GM21528 (cell line): ENCODE measurements around the gene KLC1.
A peak's percentile ranks its signal among the peaks of the same experiment; 100 is the strongest.
"Not testable (repeated sequence)": the region's sequence is repeated elsewhere in the genome, so short reads cannot be mapped to it uniquely, and the experiment has no call there.

Source experiments
- ATAC-seq: cut with Tn5 transposase; IDR thresholded peaks from one replicate; pipeline ENCODE4 v1.9.1; 2021; ENCODE audit warnings: mild to moderate bottlenecking, moderate library complexity; ENCODE audit not compliant: unreplicated experiment, low FRiP score

KLC1 gene

DNA sequence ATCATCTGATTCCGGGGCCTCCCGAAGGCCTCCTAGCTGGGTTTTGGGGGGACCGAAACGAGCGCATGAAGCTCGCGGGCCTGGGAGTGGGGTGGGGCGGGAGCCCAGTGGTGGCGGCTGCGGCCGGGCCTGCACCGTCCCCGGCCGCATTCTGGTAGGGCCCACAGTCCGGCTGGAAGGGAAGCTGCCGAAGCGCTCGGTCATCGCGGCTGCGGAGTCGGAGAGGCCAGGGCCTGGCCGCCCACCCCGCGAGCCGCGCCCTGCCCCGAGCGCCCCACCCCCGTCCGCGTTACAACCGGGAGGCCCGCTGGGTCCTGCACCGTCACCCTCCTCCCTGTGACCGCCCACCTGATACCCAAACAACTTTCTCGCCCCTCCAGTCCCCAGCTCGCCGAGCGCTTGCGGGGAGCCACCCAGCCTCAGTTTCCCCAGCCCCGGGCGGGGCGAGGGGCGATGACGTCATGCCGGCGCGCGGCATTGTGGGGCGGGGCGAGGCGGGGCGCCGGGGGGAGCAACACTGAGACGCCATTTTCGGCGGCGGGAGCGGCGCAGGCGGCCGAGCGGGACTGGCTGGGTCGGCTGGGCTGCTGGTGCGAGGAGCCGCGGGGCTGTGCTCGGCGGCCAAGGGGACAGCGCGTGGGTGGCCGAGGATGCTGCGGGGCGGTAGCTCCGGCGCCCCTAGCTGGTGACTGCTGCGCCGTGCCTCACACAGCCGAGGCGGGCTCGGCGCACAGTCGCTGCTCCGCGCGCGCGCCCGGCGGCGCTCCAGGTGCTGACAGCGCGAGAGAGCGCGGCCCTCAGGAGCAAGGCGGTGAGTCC, at the start of gene KLC1:
TSS of gene KLC1 (plus strand) at position 528 of the 819 bp plus-strand sequence. CDS start 25,354 bp downstream, outside the sequence.
- ATAC-seq, result peak; percentile 72

DNA sequence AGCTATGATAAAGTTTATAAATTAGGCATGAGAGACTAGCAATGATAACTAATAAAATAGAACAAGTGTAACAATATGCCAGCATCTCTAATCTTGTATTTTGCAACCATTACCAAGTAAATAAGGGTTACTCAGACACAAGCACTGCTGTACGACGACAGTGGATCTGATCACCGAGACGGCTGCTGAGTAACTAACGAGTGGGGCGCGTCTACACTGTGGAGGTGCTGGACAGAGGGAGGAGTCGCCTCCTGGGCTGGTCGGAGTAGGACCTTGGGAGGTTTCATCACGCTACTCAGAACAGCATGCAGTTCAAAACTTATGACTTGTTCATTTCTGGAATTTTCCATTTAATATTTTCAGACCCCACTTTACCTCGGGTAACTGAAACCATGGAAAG, 47.8 kb upstream of the KLC1 start:
- no peak for ATAC-seq

DNA sequence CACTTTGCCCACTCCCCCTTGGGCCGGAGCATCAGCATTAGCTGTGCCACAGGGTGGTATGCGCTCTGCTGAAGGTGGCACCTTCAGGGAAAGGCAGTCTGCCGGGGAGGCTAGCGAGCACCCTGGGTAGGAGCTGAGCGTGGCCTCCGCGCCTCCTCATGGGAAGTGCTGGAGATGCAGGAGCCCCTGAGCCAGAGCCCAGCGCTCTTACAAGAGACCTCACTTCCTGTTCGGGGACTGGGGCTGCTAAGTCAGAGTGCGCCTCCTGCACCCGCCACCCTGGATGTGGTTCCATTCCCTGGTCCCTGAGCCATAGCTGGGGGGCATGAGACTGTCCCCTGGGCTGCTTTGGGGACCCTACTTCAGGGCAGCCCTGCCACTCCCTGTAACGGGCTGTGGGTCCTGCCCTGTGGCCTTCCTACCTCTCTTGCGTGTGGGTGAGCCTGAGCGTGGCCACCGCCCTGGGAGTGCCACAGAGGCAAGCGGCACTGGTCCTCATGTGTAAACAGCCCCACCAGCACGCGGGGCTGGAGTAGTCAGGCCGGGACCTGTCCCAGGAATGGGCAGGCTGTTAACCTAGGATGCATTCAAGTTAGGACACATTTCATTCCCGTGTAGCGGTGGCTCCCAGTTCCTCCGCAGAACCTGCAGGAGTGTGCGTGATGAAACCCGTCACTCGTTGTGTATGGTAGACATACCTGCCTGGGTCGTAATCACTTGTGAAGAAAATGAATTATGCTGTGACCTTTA, 46.9 kb upstream of the KLC1 start:
- no peak for ATAC-seq

DNA sequence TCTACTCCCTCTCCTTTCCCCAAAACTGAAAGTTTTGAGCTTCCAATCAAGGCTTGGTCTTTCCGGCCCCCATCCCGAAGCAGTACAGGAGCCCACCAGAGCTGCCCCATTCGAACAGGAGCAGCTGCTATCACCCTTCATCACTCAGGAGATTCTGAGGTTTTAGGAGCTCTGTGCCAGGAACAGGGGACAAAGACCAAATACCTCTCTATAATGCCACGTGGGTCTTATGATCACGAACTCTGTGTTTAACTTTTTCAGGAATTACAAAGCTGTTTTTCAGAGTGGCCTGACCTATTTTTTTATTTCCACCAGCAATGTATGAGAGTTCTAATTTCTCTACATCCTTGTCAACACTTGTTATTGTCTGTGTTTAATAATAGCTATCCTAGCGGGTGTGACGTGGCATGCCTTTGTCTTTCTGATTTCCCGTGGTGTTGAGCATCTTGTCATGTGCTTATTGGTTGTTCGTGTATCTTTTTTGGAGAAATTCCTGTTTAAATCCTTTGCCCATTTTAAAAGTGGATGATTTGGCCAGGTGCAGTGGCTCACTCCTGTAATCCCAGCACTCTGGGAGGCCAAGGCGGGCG, 44.6 kb upstream of the KLC1 start:
- ATAC-seq, result no peak

DNA sequence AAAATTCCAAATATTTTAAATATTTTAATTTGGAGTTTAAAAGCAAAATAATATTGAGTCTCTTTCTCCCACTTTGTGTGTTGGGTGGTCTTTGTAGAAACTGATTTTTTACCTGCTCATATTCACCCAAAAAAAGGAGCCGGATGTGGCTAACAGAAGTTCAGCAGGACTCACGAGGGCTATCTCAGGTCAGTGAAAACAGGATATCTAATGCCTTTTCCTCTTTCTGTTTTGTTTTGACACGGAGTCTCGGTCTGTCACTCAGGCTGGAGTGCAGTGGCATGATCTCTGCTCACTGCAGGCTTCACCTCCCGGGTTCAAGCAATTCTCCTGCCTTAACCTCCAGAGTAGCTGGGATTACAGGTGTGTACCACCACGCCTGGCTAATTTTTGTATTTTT, 35.4 kb upstream of the KLC1 start:
- peak; percentile 80 for ATAC-seq

DNA sequence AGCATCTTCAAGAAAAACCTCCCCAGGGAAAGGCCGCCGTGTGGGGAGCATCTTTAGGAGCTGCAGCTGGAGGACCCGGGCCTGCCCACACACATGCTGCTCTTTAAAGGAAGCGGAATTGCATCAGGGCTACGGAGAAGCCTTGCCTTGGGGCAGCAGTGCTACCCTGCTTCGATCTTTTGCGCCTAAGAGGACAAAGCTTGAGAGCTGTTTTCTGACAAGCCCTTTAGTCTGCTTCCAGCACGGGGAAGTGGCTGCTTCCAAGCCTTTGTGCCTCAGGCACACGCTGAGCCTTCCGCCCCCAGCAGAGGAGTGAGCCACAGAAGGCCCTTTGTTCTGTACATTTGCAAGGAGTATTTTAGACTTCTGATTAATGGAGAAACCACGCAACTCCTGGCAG, 34.7 kb upstream of the KLC1 start:
- no peak for ATAC-seq

DNA sequence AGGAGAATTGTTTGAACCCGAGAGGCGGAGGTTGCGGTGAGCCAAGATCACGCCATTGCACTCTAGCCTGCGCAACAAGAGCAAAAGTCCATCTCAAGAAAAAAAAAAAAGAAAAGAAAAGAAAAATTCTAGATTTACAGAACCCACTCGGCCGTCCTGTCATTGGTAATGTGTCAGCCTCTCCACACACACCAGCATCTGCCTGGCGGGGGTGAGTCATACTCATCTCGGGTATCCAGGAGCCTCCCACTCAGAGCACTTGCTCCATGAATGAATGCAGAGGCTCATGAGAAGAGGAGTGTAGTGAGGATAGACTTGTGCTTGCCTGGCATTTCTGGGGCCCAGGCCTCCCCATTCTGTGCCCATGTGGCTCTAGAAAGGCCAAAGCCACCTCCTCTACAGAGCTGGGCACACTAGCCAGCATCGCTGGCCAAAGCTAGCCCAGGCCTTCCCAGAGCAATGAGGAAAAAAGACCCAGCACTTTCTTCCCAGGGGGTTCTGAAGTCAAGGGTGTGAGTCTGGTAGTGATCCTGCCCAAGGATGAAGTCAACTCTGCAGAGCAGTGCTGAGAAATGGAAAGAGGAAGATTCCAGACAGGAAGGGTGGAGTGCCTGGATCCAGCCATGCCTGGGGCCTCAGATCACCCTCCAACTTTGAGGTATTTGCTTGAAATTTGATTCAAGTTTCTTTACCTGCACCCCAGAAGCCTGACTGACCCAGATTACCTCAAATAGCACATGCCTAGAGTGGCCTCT, 31.2 kb upstream of the KLC1 start:
- ATAC-seq, result no peak

DNA sequence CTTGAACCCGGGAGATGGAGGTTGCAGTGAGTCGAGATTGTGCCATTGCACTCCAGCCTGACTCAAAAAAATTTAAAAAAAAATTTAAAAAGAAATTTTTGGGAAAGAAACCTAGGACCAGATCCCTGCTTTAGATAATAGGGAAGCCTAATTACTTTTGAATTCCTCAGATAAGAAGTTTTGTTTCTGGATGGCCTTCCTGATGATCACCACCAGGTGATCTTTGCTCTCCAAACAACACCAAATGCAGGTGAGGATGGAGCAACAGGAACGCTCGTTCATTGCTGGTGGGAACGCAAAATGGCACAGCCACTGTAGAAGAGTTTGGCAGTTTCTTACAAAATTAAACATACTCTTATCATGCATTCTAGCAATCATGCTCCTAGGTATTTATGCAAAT, 28.5 kb upstream of the KLC1 start:
- no peak for ATAC-seq

DNA sequence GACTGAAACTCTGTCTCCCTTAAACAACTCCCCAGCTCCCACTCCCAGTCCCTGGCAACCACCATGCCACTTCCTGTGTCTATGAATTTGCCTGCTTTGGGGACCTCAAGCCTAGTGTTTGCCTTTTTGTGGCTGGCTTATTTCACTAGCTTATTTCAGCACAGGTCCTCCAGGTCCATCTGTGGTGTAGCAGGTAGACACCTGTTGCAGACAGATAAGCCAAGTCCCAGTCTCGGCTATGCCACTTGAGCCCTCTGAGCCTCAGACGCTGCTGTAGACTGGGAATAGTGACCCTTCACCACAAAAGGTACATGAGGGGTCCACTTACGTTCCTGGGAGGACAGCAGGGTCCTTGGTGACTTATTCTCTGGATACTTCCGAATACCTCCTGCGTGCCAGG, 24.4 kb upstream of the KLC1 start:
- no peak for ATAC-seq

DNA sequence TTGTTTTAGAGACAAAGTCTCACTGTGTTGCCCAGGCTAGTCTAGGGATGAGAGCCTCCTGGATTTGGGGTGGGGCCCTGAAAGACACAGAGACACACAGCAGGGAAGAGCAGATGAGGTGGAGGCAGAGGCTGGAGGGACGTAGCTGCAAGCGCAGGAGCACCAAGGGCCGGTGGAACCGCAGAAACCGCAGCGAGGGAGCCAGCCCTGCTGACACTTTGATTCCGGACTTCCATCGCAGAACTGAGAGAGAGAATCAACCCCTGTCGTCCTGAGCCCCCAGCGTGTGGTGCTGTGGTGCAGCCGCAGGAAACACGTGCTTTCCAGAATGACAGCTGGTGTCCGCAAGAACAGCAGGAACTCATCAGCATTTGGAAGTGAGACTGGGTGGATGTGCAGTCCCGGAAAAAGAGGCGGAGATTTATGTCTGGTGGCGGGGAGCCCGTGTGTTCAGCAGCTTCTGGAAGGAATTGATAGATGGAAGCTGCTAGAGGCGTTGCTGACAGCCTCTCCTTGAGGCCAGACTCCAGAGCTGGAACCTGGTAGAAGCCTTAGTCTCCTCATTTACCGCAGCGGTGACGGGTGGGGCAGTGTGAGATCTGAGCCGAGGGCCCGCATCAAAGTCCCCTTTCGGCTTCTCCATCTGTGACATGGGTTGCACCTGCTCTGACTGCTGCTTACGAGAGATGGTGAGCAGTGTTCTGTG, 21.9 kb upstream of the KLC1 start:
- peak; percentile 79 for ATAC-seq

DNA sequence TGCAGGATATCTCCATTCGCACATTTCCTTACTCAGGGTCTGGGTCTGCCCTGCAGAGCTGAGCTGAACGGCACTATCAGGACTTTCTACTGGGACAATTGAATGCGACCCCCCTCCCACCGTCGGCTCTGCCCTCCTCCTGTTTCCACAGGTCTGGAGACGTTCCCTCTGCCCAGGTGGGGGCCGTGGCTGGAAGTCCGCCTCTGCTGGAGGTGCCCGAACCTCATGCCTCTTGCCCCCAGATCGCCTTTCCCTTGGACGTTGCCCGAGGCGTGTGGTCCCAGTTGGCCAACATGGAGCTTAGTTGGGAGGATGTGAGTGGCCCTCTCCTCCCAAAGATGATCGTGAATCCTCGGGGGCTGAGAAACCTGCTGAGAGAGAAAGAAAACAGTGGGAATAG, 21.2 kb upstream of the KLC1 start:
- ATAC-seq, result no peak

DNA sequence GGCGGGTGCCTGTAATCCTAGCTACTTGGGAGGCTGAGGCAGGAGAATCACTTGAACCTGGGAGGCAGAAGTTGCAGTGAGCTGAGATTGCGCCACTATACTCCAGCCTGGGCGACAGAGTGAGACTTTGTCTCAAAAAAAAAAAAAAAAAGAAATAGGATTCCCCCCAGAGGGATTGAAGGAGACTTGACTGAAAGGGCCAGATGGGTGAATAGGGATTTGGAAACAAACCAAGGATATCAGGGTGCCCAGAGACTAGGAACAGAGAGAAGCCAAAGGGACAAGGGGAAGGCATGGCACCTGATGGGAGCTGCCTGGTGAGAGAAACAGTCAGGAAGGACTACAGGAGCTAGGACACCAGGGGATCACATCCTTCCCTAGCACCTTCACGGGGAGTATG, 19.9 kb upstream of the KLC1 start:
- ATAC-seq, result not testable (repeated sequence)

DNA sequence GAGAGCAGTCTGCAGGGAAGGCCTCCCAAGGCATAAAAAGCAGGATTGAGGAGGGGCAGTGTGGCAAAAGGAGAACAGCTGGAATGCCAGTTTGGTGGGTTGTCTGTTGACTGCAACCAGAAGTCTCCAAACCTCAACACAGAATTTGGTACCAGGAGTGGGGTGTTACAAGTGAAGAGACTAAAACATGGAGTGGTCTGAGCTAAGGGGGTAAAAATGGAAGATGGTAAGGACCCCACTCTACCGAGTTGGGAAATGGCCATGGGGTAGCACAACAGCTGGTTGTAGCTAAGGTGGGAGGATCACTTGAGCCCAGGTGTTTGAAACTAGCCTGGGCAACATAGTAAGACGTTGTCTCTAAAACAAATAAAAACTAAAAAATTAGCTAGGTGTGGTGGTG, 17.8 kb upstream of the KLC1 start:
- no peak for ATAC-seq

DNA sequence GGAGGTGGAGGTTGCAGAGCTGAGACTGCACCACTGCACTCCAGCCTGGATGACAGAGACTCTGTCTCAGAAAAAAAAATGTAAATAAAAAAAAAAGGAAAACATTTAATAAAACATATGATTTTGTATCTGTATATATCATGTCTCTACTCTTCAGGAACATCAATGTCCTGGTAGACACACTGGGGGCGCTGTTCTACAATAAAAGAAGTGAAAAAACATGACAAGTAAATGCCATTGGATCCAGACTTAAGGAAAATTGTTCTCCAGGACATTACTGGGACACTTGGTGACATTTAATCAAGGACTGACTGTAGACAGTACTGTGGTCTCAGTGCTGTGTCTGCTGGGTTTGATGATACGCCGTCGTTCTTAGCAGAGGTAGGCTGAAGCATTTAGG, 15.5 kb upstream of the KLC1 start:
- no peak for ATAC-seq

DNA sequence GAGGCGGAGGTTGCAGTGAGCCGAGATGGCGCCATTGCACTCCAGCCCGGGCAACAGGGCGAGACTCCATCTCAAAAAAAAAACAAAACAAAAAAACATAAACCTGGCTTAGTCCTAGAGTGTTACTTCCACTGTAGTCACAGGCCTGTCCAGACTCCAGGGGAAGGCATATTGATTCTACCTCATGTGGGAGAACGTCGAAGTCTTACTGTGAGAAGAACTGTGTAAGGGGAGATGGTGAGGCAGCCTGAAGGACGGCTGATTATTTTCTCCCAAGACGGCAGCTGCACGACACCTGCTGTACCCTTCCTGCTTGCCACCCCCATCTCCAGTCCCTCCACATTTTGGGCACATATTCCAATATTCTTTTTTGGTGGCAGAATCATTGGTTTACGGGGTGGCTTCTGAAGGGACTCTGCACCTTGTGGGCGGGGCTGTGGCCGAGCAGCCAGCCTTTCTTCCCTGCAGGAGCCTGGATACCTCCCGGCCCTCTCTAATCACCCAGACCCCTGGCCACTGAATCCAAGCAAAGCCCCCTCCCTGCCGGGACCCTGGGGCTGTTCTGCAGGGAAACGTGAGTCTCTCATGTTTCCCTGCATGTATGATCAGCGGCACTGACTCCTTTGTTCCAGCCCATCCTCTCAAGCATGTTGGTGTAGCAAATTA, 12.2 kb upstream of the KLC1 start:
- ATAC-seq, result no peak

DNA sequence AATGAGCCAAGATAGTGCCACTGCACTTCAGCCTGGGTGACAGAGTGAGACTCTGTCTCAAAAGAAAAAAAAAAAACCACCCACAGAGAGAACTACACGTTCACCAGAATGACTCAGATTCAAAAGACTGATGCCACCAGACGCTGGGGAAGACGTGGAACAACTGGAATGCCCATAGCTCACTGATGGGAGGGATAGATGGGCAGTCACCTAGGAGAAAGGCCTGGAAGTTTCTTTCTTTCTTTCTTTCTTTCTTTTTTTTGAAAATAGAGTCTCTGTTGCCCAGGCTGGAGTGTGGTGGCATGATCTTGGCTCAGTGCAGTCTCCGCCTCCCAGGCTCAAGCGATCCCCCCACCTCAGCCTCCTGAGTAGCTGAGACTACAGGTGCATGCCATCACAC, 10.0 kb upstream of the KLC1 start:
- ATAC-seq, result no peak

DNA sequence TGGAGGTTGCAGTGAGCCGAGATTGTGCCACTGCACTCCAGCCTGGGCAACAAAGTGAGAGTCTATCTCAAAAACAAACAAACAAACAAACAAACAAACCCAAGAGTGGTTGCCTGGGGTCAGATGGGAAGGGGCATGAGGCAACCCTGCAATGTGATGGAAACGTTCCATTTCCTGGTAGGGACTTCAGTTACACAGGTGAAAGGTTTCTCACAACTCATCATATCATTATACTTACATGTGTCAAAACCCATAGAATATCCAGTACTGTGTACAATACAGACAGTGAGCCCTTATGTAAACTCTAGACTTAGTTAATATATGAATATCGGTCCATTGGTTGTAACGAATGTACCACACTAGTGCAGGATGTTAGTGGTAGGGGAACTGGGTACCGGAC, 7.2 kb upstream of the KLC1 start:
- ATAC-seq, result no peak

DNA sequence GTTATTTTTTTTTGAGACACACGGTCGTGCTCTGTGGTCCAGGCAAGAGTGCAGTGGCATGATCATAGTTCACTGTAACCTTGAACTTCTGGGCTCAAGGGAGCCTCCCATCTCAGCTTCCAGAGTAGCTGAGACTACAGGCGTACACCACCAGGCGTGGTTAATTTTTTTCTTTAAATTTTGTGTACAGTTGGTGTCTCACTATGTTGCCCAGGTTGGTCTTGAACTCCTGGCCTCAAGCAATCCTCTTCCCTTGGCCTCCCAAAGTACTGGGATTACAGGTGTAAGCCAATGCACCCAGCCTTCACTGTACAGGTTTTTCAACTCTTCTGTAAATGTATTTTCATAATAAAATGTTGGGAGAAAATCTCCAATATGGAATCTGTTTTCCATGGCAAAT, 5.7 kb upstream of the KLC1 start:
- no peak for ATAC-seq

DNA sequence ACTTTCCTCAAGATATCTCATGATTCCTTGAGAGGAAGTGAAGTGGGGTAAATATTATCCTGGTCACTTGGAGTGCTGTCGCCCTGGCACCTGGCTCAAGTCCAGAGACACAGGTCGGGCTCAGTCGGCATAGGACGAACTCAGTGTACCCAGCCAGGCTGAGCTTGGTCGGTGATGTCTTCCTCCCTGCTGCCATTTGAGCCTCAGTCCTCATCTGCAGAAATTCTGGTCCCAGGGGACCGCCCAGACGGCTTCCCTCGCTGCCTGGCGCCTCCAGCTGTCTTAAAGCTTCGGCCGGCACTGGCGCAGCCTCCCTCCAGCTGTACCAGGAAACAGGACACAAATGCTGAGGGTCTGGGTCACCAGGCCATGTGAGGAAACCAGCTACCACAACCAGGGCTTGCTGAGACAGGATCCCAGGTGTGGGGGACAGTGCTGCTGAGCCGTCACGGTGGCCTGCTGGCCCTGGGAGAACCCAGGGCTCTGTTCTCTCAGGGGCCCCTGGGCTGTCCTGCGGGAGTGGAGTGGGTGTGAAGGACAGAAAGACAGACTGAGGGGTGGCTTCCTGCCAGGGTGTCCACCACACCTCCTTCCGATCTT, 5.0 kb upstream of the KLC1 start:
- no peak for ATAC-seq
